Progenitor cell of endocrine pancreas (in vitro differentiated cells): ENCODE data around the gene COQ8A. TPM values are rescaled to one million over a fixed set of nuclear protein-coding genes. Genes with fewer than 3 reads are reported as not detected.

Experiments used
- DNase-seq: peaks from one replicate; pipeline ENCODE4 v3.0.0; 2021; ENCODE audit warnings: low spot score; ENCODE audit not compliant: unreplicated experiment
- H3K27ac Mint-ChIP-seq: 2 replicates; pipeline ENCODE4 v1.8.0; 2021; ENCODE audit warnings: mild to moderate bottlenecking, moderate library complexity, mixed read lengths
- H3K27me3 Mint-ChIP-seq: 2 replicates; pipeline ENCODE4 v1.8.0; 2021; ENCODE audit warnings: mixed read lengths
- H3K36me3 Mint-ChIP-seq: 2 replicates; pipeline ENCODE4 v1.8.0; 2022; ENCODE audit warnings: mixed read lengths; ENCODE audit not compliant: insufficient read depth
- H3K4me1 Mint-ChIP-seq: 2 replicates; pipeline ENCODE4 v1.8.0; 2021; ENCODE audit warnings: low read depth, mixed read lengths
- H3K4me3 Mint-ChIP-seq: 2 replicates; pipeline ENCODE4 v1.8.0; 2021; ENCODE audit warnings: low read depth, mild to moderate bottlenecking, moderate library complexity, mixed read lengths
- H3K9me3 Mint-ChIP-seq: 2 replicates; pipeline ENCODE4 v1.8.0; 2021; ENCODE audit warnings: low read depth, mixed read lengths
- CTCF ChIP-seq: fragments of 200-600 bp; sonication (generic); IDR thresholded peaks from one replicate; pipeline ENCODE4 v1.5.0; 2021; ENCODE audit warnings: antibody characterized with exemption, mild to moderate bottlenecking; ENCODE audit not compliant: unreplicated experiment
- total RNA-seq: library from RNA; stranded (reverse); gene quantifications from 2 replicates; pipeline ENCODE4 v1.2.1, GENCODE V29; 2021

Gene COQ8A
- total RNA-seq, 1 donor from 2014 or later, result 31.0 TPM

- peaks cover 7% of the 10 kb centered on the region for H3K36me3 Mint-ChIP-seq
- TF ChIP-seq CTCF, result no peak
- no peaks in the 10 kb centered on the region for H3K9me3 Mint-ChIP-seq
- no peak overlapping the region for H3K4me3 Mint-ChIP-seq
- no peak overlapping the region for H3K27ac Mint-ChIP-seq
- H3K4me1 Mint-ChIP-seq, result peaks cover 2% of the 10 kb centered on the region
- H3K27me3 Mint-ChIP-seq, result no peaks in the 10 kb centered on the region
- DNase-seq, result no peak
Observed at GRCh38 chr1:226960944-226961765, 21.1 kb downstream of the COQ8A start.

GRCh38 chr1:226962421-226963391, 22.6 kb downstream of the COQ8A start:
- H3K27ac Mint-ChIP-seq, result no peak overlapping the region
- no peak overlapping the region for H3K4me3 Mint-ChIP-seq
- no peaks in the 10 kb centered on the region for H3K9me3 Mint-ChIP-seq
- H3K36me3 Mint-ChIP-seq, result peaks cover 7% of the 10 kb centered on the region
- TF ChIP-seq CTCF, result no peak
- peaks cover 2% of the 10 kb centered on the region for H3K4me1 Mint-ChIP-seq
- H3K27me3 Mint-ChIP-seq, result no peaks in the 10 kb centered on the region
- DNase-seq, result no peak

GRCh38 chr1:226964068-226964425, 24.0 kb downstream of the COQ8A start:
- no peaks in the 10 kb centered on the region for H3K4me1 Mint-ChIP-seq
- no peak for DNase-seq
- H3K27me3 Mint-ChIP-seq, result no peaks in the 10 kb centered on the region
- peaks cover 10% of the 10 kb centered on the region for H3K36me3 Mint-ChIP-seq
- no peaks in the 10 kb centered on the region for H3K9me3 Mint-ChIP-seq
- TF ChIP-seq CTCF, result no peak
- no peak overlapping the region for H3K27ac Mint-ChIP-seq
- H3K4me3 Mint-ChIP-seq, result no peak overlapping the region

- Mint-ChIP-seq H3K36me3 (peaks cover 15% of the 10 kb centered on the region), H3K27me3 (no peaks in the 10 kb centered on the region), H3K4me3 (no peak overlapping the region), H3K9me3 (no peaks in the 10 kb centered on the region), H3K4me1 (no peaks in the 10 kb centered on the region), H3K27ac (no peak overlapping the region)
- no peak for DNase-seq
- TF ChIP-seq CTCF, result no peak
Observed at GRCh38 chr1:226964611-226965486, 24.8 kb downstream of the COQ8A start.
